GM12873 (cell line): ENCODE data around the gene GALNT5.

Experiments
- CTCF ChIP-seq: IDR thresholded peaks from 2 replicates; pipeline ENCODE4 v1.5.1; 2012; ENCODE audit warnings: low read depth, mild to moderate bottlenecking, moderate library complexity, low read length, control low read depth; ENCODE audit not compliant: insufficient read depth; ENCODE audit errors: missing control alignments

Gene GALNT5

GRCh38 chr2:157252529-157252928 lies 5.0 kb upstream of the GALNT5 start:
- TF ChIP-seq CTCF, result no peak

GRCh38 chr2:157254041-157254440 lies 3.5 kb upstream of the GALNT5 start:
- no peak for TF ChIP-seq CTCF

GRCh38 chr2:157255746-157256145 lies 1.8 kb upstream of the GALNT5 start:
- no peak for TF ChIP-seq CTCF

GRCh38 chr2:157256626-157257025 lies 879 bp upstream of the GALNT5 start:
- no peak for TF ChIP-seq CTCF

GRCh38 chr2:157258520-157259326 lies 1.2 kb downstream of the GALNT5 start:
- no peak for TF ChIP-seq CTCF

- no peak for TF ChIP-seq CTCF
These were observed 1.9 kb downstream of the GALNT5 start for GRCh38 chr2:157259386-157259785.

GRCh38 chr2:157259960-157260359 lies 2.5 kb downstream of the GALNT5 start:
- TF ChIP-seq CTCF, result no peak
